IPS DF 6.9 (cell line): Measurements from ENCODE around the gene SAMSN1.
"Not testable (repeated sequence)": the region's sequence is repeated elsewhere in the genome, so short reads cannot be mapped to it uniquely, and the experiment has no call there.

Experiments used
- DNase-seq: peaks from one replicate; pipeline ENCODE4 v3.0.0-alpha.2; 2013; ENCODE audit warnings: low read depth, low spot score
- H3K27ac ChIP-seq: one replicate; pipeline ENCODE4 v1.5.1; 2013; ENCODE audit warnings: low read length, control low read depth
- H3K27me3 ChIP-seq: 2 replicates; pipeline ENCODE4 v1.6.1; 2013; ENCODE audit warnings: mild to moderate bottlenecking, low read length; ENCODE audit not compliant: control insufficient read depth, insufficient read depth
- H3K36me3 ChIP-seq: 2 replicates; pipeline ENCODE4 v1.6.1; 2013; ENCODE audit warnings: low read length; ENCODE audit not compliant: control insufficient read depth, insufficient read depth
- H3K4me1 ChIP-seq: 2 replicates; pipeline ENCODE4 v1.6.1; 2013; ENCODE audit warnings: low read length; ENCODE audit not compliant: control insufficient read depth, insufficient read depth
- H3K4me3 ChIP-seq: 2 replicates; pipeline ENCODE4 v1.5.1; 2013; ENCODE audit warnings: mild to moderate bottlenecking, low read length
- H3K9me3 ChIP-seq: 2 replicates; pipeline ENCODE4 v1.6.1; 2013; ENCODE audit warnings: low read length, inconsistent platforms; ENCODE audit not compliant: control insufficient read depth, insufficient read depth
- WGBS: extraction: QIAGEN DNeasy Blood & Tissue Kit; methylation state at CpG from one replicate; pipeline ENCODE4 v1.1.7; 2013; ENCODE audit warnings: mixed read lengths, missing lambda C conversion rate; ENCODE audit not compliant: insufficient read length, insufficient coverage; 5-methylcytosine and 5-hydroxymethylcytosine counted together

Gene SAMSN1

GRCh38 chr21:14547834-14548513 is 1.9 kb upstream of the SAMSN1 start:
- Histone ChIP-seq H3K27me3 (no peaks in the 10 kb centered on the region), H3K9me3 (no peaks in the 10 kb centered on the region), H3K27ac (no peak overlapping the region), H3K36me3 (no peaks in the 10 kb centered on the region), H3K4me3 (no peak overlapping the region), H3K4me1 (no peaks in the 10 kb centered on the region)
- DNase-seq = no peak
- no CpG with 5 or more reads among the region's 3 CpGs for WGBS

GRCh38 chr21:14546719-14547118 is 604 bp upstream of the SAMSN1 start:
- no CpG with 5 or more reads among the region's 7 CpGs for WGBS
- not testable (repeated sequence) for H3K4me1 ChIP-seq, DNase-seq, H3K27me3 ChIP-seq, H3K27ac ChIP-seq, H3K36me3 ChIP-seq, H3K4me3 ChIP-seq, H3K9me3 ChIP-seq

- Histone ChIP-seq H3K27me3 (no peaks in the 10 kb centered on the region), H3K27ac (no peak overlapping the region), H3K4me1 (no peaks in the 10 kb centered on the region), H3K4me3 (no peak overlapping the region), H3K9me3 (no peaks in the 10 kb centered on the region), H3K36me3 (no peaks in the 10 kb centered on the region)
- WGBS = no CpG with 5 or more reads among the region's 5 CpGs
- DNase-seq = no peak
These were observed 2.1 kb downstream of the SAMSN1 start for GRCh38 chr21:14543983-14544382.

GRCh38 chr21:14542638-14543037 is 3.5 kb downstream of the SAMSN1 start:
- no peaks in the 10 kb centered on the region for H3K4me1 ChIP-seq
- H3K27ac ChIP-seq = no peak overlapping the region
- no peak for DNase-seq
- no peak overlapping the region for H3K4me3 ChIP-seq
- no peaks in the 10 kb centered on the region for H3K36me3 ChIP-seq
- H3K9me3 ChIP-seq = no peaks in the 10 kb centered on the region
- no peaks in the 10 kb centered on the region for H3K27me3 ChIP-seq

- H3K27ac ChIP-seq = no peak overlapping the region
- no peaks in the 10 kb centered on the region for H3K9me3 ChIP-seq
- no peaks in the 10 kb centered on the region for H3K4me1 ChIP-seq
- no peaks in the 10 kb centered on the region for H3K36me3 ChIP-seq
- no peaks in the 10 kb centered on the region for H3K27me3 ChIP-seq
- 100% methylated on average over 2 of the region's 8 CpGs for WGBS
- no peak overlapping the region for H3K4me3 ChIP-seq
- no peak for DNase-seq
These were observed 4.1 kb downstream of the SAMSN1 start for GRCh38 chr21:14541841-14542490.

GRCh38 chr21:14538483-14538882 is 7.6 kb downstream of the SAMSN1 start:
- Histone ChIP-seq H3K27ac (no peak overlapping the region), H3K4me3 (no peak overlapping the region), H3K4me1 (no peaks in the 10 kb centered on the region), H3K36me3 (no peaks in the 10 kb centered on the region), H3K27me3 (no peaks in the 10 kb centered on the region), H3K9me3 (no peaks in the 10 kb centered on the region)
- no peak for DNase-seq

- no peak overlapping the region for H3K4me3 ChIP-seq
- no peaks in the 10 kb centered on the region for H3K27me3 ChIP-seq
- DNase-seq = no peak
- H3K4me1 ChIP-seq = no peaks in the 10 kb centered on the region
- H3K36me3 ChIP-seq = no peaks in the 10 kb centered on the region
- H3K27ac ChIP-seq = no peak overlapping the region
- no peaks in the 10 kb centered on the region for H3K9me3 ChIP-seq
- no CpG with 5 or more reads among the region's 5 CpGs for WGBS
These were observed 9.2 kb downstream of the SAMSN1 start for GRCh38 chr21:14536929-14537328.

GRCh38 chr21:14535702-14536101 is 10.4 kb downstream of the SAMSN1 start:
- no peak overlapping the region for H3K4me3 ChIP-seq
- H3K27me3 ChIP-seq = no peaks in the 10 kb centered on the region
- H3K9me3 ChIP-seq = no peaks in the 10 kb centered on the region
- no peaks in the 10 kb centered on the region for H3K36me3 ChIP-seq
- H3K27ac ChIP-seq = no peak overlapping the region
- no peak for DNase-seq
- no peaks in the 10 kb centered on the region for H3K4me1 ChIP-seq

GRCh38 chr21:14533499-14534428 is 12.4 kb downstream of the SAMSN1 start:
- no peaks in the 10 kb centered on the region for H3K9me3 ChIP-seq
- DNase-seq = no peak
- no peaks in the 10 kb centered on the region for H3K36me3 ChIP-seq
- H3K27me3 ChIP-seq = no peaks in the 10 kb centered on the region
- no CpG with 5 or more reads among the region's 6 CpGs for WGBS
- H3K27ac ChIP-seq = no peak overlapping the region
- H3K4me1 ChIP-seq = no peaks in the 10 kb centered on the region
- no peak overlapping the region for H3K4me3 ChIP-seq

GRCh38 chr21:14531757-14532316 is 14.3 kb downstream of the SAMSN1 start:
- Histone ChIP-seq H3K36me3 (no peaks in the 10 kb centered on the region), H3K27me3 (no peaks in the 10 kb centered on the region), H3K4me3 (no peak overlapping the region), H3K9me3 (no peaks in the 10 kb centered on the region), H3K4me1 (no peaks in the 10 kb centered on the region), H3K27ac (no peak overlapping the region)
- no CpG with 5 or more reads among the region's 3 CpGs for WGBS
- DNase-seq = no peak
